Right kidney (tissue), 9 donors: ENCODE data around the gene KDELR1.

Experiments used
- DNase-seq: peaks from one replicate; pipeline ENCODE4 v3.0.0-alpha.2; 2016
- long read RNA-seq, 8 donors: transcript quantifications; one replicate each; lab custom pipeline, GENCODE V29; 2026

The KDELR1 gene
- long read RNA-seq, donor 1, transcript KDELR1-201 (5 exons, 1,557 nt) = major isoform, 89 of 93 reads
- long read RNA-seq, donor 1, partial matches to known transcripts = 0 of 93 reads
- long read RNA-seq, donor 1, other reads (novel, unspliced or antisense) = 0 of 93 reads
- long read RNA-seq, donor 2, transcript KDELR1-201 (5 exons, 1,557 nt) = major isoform, 59 of 121 reads
- long read RNA-seq, donor 2, partial matches to known transcripts = 59 of 121 reads
- long read RNA-seq, donor 2, other reads (novel, unspliced or antisense) = 0 of 121 reads
- long read RNA-seq, donor 3, transcript KDELR1-201 (5 exons, 1,557 nt) = major isoform, 62 of 89 reads
- long read RNA-seq, donor 3, partial matches to known transcripts = 25 of 89 reads
- long read RNA-seq, donor 3, other reads (novel, unspliced or antisense) = 0 of 89 reads
- long read RNA-seq, donor 4, transcript KDELR1-201 (5 exons, 1,557 nt) = major isoform, 95 of 121 reads
- long read RNA-seq, donor 4, partial matches to known transcripts = 20 of 121 reads
- long read RNA-seq, donor 4, other reads (novel, unspliced or antisense) = 0 of 121 reads
- long read RNA-seq, donor 5, transcript KDELR1-203 (4 exons, 1,594 nt) = minor isoform, 8 of 103 reads
- long read RNA-seq, donor 5, transcript KDELR1-201 (5 exons, 1,557 nt) = major isoform, 88 of 103 reads
- long read RNA-seq, donor 5, partial matches to known transcripts = 6 of 103 reads
- long read RNA-seq, donor 5, other reads (novel, unspliced or antisense) = 0 of 103 reads
- long read RNA-seq, donor 6, transcript KDELR1-203 (4 exons, 1,594 nt) = minor isoform, 5 of 107 reads
- long read RNA-seq, donor 6, transcript KDELR1-201 (5 exons, 1,557 nt) = major isoform, 88 of 107 reads
- long read RNA-seq, donor 6, partial matches to known transcripts = 14 of 107 reads
- long read RNA-seq, donor 6, other reads (novel, unspliced or antisense) = 0 of 107 reads
- long read RNA-seq, donor 7, transcript KDELR1-203 (4 exons, 1,594 nt) = minor isoform, 8 of 218 reads
- long read RNA-seq, donor 7, transcript KDELR1-201 (5 exons, 1,557 nt) = major isoform, 170 of 218 reads
- long read RNA-seq, donor 7, partial matches to known transcripts = 36 of 218 reads
- long read RNA-seq, donor 7, other reads (novel, unspliced or antisense) = 0 of 218 reads
- long read RNA-seq, donor 8, transcript KDELR1-203 (4 exons, 1,594 nt) = minor isoform, 6 of 109 reads
- long read RNA-seq, donor 8, transcript KDELR1-201 (5 exons, 1,557 nt) = major isoform, 93 of 109 reads
- long read RNA-seq, donor 8, partial matches to known transcripts = 10 of 109 reads
- long read RNA-seq, donor 8, other reads (novel, unspliced or antisense) = 0 of 109 reads

- peak; percentile 88 for DNase-seq
These were observed at the start of gene KDELR1 for GRCh38 chr19:48391100-48392005. Gene KDELR1 (minus strand): TSS chr19:48391551. CDS start chr19:48391358, 193 bp downstream.

- no peak for DNase-seq
These were observed 45.2 kb upstream of the KDELR1 start for GRCh38 chr19:48436586-48436985.

GRCh38 chr19:48433337-48433736 lies 42.0 kb upstream of the KDELR1 start:
- DNase-seq = no peak

- DNase-seq = no peak
These were observed 37.3 kb upstream of the KDELR1 start for GRCh38 chr19:48428670-48429069.

DNA sequence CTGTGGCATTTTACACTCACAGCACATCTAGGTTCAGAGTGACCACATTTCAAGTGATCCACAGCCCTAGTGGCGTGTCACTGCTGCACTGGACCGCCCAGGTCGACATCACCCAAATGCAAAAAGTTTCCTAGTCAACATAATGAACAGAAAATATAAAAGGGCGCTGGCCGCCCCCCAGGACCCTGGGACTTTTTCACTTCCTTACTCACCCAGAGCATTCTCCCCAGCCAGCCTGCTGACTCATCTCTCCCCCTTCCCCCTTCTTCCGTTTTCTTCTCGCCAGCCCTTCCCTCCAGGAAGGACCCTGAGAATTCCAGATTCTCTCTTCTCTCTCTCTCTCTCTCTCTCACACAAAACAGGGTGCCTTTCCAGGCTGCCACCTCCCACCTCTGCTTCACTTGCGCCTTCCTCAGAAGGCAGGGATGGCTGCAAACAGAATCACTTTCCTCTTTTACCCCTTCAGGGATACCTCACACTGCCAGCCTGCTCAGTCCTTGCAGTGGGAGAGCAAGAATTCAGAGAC lies 33.4 kb upstream of the KDELR1 start:
- no peak for DNase-seq

GRCh38 chr19:48421548-48421947 lies 30.2 kb upstream of the KDELR1 start:
- DNase-seq = no peak

- DNase-seq = peak; percentile 38
These were observed 28.0 kb upstream of the KDELR1 start for GRCh38 chr19:48419158-48419920.

- no peak for DNase-seq
These were observed 27.1 kb upstream of the KDELR1 start for GRCh38 chr19:48418317-48419064.

DNA sequence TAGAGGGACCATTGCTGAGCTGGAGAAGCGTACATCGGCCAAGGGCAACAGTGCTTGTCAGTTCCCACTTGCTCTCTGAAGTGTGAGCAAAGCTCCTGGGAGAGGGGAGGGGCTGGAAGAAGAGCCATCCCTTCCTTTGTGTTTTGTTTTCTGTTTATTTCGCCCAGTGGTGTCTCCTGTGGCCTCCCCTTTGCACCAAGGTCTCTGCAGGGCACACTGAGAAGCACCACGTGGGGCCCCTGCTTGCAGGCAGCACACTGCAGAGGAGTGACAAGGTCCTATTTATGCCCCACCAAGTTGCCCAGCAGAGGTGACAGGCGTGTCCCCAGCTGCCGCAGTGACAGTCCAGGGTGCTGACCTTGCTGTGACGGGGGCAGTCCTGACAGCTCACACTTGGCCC lies 26.1 kb upstream of the KDELR1 start:
- no peak for DNase-seq

- DNase-seq = no peak
These were observed 24.5 kb upstream of the KDELR1 start for GRCh38 chr19:48415806-48416221.

GRCh38 chr19:48415395-48415794 lies 24.0 kb upstream of the KDELR1 start:
- no peak for DNase-seq

DNA sequence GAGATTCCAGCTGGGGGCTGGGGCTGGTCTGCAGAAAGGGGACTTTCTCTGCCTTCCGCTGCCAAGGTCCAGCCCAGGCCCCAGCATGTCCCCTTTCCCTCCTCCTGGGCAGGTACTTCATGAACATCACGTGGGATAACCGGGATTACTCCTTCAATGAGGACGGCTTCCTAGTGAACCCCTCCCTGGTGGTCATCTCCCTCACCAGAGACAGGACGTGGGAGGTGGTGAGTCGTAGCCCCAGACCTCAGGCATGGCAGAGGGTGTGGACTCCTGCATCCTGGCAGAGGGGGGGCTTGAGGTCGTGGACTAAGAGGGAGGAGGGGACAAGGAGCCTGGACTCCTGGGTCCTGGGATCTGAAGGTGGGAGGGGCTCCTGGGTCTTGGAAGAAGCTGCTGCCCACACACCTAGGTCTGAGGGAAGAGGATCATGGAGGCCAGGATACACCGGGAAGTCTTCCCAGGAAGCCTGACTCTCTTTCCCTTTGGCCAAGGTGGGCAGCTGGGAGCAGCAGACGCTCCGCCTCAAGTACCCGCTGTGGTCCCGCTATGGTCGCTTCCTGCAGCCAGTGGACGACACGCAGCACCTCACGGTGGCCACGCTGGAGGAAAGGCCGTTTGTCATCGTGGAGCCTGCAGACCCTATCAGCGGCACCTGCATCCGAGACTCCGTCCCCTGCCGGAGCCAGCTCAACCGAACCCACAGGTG lies 22.7 kb upstream of the KDELR1 start:
- DNase-seq = peak; percentile 43

- DNase-seq = no peak
These were observed 14.5 kb upstream of the KDELR1 start for GRCh38 chr19:48405850-48406249.

GRCh38 chr19:48405010-48405659 lies 13.8 kb upstream of the KDELR1 start:
- DNase-seq = no peak

DNA sequence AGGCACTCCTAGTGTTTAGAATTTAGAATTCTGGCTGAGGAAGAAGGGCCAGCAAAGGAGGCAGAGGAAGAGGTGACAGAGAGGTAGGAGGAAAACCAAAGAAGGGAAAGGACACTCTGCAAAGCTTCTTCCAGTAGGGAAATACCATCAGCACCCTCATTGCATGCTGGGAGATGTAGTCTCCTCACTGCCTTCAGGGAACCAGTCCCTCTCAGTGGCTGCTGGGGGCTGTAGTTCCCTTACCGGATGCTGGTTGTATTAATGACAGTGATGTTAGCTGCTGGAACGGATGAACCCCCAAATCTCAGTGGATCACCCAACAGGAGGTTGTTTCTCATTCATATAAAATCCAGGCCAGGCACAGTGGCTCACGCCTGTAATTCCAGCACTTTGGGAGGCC lies 12.3 kb upstream of the KDELR1 start:
- DNase-seq = no peak

DNA sequence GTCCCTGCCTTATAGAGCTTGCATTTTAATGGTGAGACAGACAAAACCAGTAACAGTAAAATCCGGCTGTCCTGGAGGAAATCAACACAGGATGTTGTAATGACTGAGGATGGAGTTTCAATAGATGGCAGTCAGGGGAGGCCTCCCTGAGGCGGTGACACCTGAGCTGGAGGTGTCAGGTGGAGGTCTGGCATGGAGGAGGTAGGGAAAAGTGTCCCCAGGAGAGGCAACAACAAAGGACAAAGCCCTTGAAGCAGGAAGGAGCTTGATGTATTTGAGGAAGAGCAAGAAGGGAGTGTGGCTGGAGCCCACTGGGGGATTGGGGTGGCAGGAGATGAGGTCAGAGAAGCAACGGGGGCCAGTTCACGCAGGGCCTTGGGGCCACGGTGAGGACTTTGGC lies 9.9 kb upstream of the KDELR1 start:
- DNase-seq = no peak

GRCh38 chr19:48400018-48400742 lies 8.8 kb upstream of the KDELR1 start:
- DNase-seq = peak; percentile 52
